ENCODE measurements around the gene KIF14.

DNA sequence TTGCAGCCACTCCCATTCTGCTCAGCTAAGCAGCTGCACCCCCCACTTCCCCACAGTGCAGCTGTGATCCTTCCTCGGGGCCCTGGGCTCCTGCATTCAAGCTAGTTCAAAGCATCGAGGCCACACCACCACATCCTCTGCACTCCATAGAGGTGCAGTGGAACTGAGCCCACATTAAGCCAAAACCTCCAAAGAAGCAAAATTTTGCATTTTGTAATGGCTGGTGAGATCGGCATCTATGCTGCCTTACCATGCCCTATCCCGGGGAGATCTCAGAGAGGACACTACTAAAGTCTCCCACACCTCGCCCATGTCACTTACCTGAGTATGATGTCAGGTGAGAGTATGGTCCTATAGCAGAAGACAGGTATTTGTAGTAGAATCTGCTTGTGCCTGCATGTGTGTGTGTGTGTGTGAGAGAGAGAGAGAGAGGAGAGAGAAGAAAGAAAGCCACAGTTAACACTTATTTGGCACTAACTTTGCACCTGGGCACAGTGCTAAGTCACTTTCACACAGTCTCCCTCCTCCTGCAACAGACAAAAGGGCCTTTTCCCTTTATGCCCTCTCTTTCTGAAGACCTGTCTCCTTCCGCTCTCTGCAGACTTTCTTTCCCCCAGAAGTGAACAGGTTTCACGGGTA lies 89.8 kb downstream of the KIF14 start:
- TF ChIP-seq, protein P1, sequence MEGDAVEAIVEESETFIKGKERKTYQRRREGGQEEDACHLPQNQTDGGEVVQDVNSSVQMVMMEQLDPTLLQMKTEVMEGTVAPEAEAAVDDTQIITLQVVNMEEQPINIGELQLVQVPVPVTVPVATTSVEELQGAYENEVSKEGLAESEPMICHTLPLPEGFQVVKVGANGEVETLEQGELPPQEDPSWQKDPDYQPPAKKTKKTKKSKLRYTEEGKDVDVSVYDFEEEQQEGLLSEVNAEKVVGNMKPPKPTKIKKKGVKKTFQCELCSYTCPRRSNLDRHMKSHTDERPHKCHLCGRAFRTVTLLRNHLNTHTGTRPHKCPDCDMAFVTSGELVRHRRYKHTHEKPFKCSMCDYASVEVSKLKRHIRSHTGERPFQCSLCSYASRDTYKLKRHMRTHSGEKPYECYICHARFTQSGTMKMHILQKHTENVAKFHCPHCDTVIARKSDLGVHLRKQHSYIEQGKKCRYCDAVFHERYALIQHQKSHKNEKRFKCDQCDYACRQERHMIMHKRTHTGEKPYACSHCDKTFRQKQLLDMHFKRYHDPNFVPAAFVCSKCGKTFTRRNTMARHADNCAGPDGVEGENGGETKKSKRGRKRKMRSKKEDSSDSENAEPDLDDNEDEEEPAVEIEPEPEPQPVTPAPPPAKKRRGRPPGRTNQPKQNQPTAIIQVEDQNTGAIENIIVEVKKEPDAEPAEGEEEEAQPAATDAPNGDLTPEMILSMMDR (IDR thresholded peaks at IDR 0.05) = no peak
- no peak for TF ChIP-seq TCF7L2 (IDR thresholded peaks at IDR 0.05; ENCODE audit: low read depth, low read length)
- TF ChIP-seq POLR2AphosphoS5 (IDR thresholded peaks at IDR 0.05; ENCODE audit: low read depth, low read length) = no peak

All from Panc1 (cell line).